ENCODE results near the gene ARL17B. TPM values are rescaled to one million over a fixed set of nuclear protein-coding genes. Genes with fewer than 3 reads are reported as not detected.
"Not testable (repeated sequence)": the region's sequence is repeated elsewhere in the genome, so short reads cannot be mapped to it uniquely, and the experiment has no call there.

ARL17B gene
- total RNA-seq, 1 donor from 2014 or later, result 2.9 TPM

DNA sequence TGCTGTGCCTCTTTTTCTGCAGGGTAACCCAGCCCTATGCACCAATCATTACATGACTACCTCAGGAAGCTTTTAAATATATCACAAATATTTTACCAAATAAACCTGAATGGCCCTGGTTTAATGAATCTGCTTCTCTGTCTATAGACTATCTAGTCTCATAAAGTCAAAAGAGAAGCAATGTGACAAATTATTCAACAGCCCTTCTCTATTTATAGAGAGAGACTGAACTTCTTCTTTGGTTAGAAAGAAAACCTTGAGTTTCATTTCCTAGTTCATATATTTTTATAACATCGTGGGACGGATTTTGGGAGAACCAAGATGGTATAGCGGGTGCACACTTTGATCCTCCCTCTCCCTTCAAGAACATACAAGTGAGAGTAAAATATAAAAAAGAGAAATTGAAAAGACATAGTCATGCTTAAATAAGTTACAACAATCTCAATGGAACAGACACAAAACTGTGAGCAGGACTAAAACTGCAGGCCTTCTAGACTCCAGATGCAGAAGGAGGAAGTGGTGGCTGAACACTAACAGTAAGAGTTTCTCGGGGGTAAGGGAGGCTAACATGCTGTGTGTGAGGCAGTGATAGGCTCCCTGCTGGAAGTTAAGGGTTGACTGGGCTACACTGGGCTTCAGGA is 70.5 kb downstream of the ARL17B start:
- not testable (repeated sequence) for DNase-seq (ENCODE audit: low read depth, low spot score)

DNA sequence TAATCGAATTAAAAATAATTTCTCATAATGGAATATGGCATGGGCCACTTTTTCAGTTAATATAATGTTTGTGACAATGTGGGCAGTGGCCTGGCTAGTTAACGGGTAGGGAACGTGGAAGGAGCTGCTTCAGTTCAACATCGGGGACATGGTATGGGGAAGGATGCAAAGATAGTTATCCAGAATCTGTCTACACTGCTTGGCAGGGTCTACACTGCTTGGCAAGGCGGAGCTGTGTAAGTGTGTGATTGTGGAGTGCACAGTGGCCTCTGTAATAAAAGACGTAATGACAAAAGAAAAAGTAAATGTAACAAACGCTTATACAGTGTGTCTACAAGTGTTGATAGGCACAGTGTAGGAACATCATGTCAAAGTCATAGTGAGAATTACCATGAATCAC is 74.0 kb downstream of the ARL17B start:
- not testable (repeated sequence) for DNase-seq (ENCODE audit: low read depth, low spot score)

DNA sequence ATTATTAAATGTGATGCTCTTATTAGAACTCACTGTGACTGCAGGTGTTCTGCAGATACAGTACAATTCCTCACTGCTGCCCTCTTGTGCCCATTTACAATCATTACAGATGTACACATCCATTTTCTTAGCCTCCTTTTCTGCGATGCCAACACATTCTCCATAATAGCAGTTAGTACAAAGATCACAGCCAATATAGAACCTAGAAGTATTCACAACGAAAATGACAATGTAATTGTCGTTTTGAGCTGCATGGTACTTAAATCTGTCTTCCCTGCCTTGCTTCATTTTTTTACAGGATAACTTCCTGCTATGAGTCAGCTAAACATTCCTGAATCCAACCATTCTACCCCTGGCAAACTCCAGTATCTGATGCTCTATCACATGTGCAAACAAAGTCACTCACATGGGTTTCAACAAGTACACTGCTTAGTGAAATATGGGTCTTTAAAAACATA is 74.8 kb downstream of the ARL17B start:
- peak; percentile 41 for DNase-seq (ENCODE audit: low read depth, low spot score)

DNA sequence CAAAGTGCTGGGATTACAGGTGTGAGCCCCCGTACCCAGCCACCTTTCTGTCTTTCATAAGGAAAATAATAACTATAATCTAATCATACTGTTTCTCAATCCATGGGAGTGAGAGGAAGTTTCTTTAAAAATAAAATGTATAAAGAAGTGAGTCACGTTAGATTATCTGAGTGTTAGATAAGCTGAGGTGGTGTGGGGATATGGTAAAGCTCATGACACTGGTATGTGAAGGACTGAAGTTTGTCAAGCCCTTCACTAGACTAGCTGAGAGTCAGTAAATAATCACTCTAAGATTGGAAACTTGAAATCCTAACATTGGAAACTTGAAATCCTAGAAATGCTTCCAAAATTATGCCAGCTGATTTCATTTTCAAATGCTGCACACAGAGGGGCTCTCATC is 76.1 kb downstream of the ARL17B start:
- not testable (repeated sequence) for DNase-seq (ENCODE audit: low read depth, low spot score)

DNA sequence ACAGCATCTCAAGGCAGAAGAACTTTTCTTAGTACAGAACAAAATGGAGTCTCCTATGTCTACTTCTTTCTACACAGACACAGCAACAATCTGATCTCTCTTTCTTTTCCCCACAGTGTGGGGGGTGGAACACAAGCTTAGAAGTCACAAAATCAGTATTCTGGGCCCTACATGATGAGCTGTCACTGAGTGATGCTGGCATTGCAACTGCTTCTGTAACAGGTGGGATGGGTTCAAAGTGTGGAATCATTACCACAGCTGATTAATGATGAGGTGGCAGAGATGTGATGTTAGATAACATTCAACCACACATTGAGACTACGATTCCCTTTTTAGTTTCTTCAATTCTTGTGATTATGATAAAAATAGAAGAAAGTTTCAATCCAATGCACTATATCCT is 77.1 kb downstream of the ARL17B start:
- DNase-seq (ENCODE audit: low read depth, low spot score), result not testable (repeated sequence)

DNA sequence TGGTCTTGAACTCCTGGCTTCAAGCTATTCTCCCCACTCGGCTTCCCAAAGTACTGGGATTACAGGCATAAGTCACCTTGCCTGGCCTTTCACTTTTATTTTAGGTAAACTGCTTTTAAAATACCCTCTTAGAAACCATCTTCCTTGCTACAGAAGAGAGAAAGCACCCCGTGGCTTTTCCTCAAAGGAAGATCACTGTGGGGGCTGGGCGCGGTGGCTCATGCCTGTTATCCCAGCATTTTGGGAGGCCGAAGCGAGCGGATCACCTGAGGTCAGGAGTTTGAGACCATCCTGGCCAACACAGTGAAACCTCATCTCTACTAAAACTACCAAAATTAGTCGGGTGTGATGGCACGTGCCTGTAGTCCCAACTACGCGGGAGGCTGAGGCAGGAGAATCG is 78.9 kb downstream of the ARL17B start:
- not testable (repeated sequence) for DNase-seq (ENCODE audit: low read depth, low spot score)

DNA sequence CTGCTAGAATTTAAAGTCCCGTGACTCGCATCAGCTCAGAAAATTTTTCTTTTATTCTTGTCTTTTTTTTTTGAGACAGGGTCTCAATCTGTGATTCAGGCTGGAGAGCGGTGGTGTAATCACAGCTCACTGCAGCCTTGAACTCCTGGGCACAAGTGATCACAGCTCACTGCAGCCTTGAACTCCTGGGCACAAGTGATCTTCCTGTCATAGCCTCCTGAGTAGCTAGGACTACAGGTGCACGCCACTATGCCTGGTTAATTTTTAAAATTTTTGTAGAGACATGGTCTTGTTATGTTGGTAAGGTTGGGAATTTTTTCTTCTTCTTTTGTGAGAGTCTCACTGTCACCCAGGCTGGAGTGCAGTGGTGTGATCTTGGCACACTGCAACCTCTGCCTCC is 80.2 kb downstream of the ARL17B start:
- DNase-seq (ENCODE audit: low read depth, low spot score), result not testable (repeated sequence)

DNA sequence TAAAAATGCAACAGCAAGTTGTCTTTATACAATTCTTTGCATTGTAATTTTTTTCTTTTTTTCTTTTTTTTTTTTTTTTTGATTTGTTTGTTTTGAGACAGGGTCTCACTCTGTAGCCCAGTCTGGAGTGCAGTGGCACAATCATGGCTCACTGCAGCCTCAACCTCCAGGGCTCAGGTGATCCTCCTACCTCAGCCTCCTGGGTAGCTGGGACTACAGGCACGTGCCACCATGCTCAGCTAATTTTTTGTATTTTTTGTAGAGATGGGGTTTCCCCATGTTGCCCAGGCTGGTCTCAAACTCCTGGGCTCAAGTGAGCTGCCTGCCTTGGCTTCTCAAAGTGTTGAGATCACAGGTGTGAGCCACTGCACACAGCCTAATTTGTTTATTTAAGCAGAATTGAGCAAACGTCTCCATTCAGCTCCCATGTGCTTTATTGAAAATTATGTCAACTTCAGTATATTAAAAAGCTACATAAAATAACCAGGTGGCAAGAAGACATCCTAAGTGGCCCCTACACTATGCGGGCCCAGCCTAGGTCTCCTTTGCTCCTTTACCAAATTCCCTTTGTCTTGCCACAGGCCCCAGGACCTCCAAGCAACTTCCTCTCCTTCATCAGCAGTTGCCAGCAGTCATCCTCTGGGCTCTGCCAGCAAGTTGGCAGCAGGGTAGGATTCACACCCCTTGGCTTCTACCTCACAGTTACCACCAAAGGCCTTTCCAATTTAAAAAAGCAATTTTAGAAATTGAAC is 84.7 kb downstream of the ARL17B start:
- DNase-seq (ENCODE audit: low read depth, low spot score), result not testable (repeated sequence)

DNA sequence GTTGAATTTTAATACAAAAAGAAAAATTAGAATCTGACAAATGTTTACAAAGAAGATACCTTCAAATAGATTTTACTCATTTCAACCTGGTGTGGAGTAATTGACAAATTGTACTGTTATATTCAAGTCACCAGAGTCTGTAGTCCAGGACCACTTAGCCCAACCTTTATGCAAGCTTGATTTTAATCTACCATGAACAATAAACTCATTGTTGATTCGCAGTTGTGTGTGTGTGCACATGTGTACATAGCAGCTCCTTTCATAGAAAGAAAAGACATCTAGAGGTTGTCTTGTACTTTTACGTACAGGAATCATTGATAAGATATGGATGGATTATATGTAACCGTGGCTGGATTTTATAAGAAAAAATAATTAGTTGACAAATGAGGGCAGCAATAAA is 87.3 kb downstream of the ARL17B start:
- no peak for DNase-seq (ENCODE audit: low read depth, low spot score)

DNA sequence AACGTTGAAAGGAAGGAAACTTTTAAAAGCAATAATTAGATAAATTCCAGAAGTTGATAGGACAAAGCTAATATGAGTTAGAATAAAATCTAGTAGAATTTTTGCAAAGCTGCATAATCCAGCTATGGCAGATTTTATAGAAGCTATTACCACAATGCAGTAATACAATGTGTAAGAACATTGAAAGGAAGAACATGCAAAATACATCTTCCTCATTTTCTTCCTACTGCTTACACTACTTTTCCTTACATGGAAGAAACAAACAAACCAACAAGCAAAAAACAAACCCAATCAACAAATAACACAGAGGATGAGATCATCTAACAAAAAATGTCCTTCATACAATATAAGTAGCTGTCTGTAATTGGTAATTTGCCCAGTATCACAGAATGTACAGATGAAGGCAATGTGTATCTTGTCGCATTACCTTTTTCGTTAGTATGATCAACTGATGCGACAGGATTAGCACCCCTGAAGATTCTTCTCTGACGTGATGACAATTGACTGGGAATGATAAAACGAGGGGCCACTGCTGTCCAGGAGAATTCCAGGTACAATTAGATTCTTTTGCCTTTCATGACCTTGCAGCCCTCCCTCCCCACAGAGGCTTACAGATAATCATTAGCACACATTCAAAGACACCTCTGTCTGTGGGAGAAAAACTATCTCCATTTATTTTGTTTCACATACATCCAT is 87.9 kb downstream of the ARL17B start:
- DNase-seq (ENCODE audit: low read depth, low spot score), result no peak

DNA sequence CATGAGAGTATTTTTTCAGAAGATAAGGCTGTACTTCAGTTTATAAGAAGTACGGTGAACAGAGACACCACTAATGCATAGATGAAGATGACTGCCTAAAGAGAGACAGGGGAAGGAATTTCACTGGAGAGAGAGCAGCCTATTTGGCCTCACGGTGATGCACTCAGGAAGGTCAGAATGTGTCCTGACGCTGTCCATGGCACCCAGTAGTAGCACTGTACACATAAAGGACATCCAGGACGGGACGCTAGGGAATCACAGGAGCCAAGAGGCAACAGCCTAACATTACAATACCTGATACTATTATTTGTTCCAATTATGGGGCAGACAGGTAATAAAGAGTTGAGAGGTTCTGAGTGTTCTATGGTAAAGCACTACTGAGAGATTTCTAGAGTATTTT is 91.5 kb downstream of the ARL17B start:
- no peak for DNase-seq (ENCODE audit: low read depth, low spot score)

DNA sequence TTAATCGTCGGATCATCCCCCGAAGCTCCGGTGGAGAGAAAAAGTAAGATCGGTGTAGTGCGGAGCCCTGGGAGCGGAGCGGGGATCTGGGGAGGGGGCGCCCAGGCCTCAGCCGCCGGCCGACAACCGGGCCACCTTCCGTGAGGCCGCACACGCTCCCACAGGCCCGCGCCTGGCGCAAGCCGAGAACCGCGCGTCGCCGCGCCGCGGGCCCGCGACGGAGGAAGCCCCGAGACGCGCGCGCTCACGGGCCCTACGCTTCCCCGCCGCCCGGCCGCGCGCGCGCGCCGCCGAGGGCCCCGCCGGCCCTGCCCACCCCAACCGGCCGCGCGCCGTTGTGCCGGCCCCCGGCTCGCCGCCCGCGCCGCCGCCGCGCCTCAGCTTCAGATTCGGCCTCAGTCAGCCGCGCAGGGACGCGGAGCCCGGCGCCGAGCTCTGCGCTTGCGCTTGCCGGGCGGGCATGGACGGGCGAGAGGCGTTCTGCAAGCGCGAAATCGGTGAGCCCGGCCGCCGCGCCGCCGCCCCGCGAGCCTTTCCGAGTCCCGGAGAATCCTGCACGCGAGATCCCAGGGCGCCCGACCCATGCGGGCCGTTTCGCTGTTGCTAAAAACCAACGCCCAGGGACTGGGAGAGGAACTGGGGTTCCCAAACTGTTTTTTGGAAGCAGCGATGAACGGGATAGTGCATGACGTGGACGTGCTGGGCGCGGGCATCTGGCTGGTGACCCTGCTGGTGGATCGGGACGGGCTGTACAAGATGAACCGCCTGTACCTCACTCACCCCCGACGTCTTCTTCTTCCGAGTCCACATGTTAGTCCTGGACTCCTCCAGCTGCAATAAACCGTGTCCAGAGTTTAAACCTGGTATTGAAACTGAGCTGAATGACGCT is 94.7 kb downstream of the ARL17B start:
- DNase-seq (ENCODE audit: low read depth, low spot score), result peak; percentile 77

DNA sequence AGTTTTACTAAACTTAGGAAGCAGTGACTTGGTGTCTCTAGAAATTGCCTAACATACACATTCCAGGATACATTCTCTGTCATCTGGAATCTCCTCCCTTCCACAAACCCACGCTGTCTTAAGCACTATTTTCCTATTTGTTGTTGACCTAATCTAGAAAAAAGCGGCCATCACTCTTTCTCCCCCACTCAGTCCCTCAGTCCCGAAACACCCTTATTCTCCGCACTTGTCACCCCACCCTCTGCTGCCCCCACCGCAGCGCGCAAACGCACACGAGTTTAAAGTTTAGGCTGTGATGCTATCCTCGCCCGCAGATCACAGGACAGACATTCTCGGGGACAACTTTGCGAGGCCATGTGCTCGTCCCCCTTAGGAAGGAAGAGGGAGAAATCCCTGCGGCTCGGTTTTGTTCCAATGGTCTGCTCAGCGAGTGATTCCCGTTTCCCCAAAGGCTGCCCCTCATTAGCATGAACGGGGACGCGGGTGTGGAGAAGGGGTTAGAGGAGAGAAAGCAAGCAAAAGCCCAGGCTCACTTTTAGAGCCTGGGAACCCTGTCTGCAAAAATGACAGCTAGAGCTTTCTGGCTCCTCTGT is 95.4 kb downstream of the ARL17B start:
- DNase-seq (ENCODE audit: low read depth, low spot score), result not testable (repeated sequence)

DNA sequence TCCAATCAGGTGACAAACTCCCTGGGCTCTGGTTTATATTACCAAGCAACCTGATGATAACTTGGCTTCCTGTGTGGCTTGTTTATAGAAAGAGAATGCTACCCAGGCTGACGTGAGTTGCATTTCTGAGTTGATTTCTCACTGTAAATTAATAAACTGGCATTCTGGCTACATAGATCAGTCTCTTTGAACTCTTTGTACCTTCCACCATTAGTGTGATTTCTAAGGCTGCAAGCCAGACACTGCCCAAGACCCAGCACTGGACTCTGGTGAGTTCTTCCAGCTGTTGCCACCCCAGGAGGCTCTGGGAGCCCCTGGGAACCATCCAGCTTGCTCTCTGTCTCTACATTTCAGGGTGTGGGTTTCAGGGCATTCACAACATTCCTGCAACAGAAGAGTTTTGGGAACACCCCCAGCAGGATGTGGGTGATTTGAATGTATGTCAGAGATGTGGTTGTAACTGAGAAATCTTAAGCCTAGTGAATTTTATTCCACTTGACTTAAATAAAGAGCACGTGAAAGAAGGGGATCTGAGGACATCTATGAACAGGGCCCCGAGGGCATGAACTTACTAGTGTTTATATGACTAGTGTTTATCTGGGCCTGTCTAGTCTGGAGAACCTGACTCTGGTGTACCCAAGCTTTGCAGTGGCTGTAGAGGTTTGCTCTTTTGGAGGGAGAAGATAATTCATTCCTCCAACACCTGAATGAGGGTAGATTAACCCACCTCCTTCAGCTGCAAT is 96.9 kb downstream of the ARL17B start:
- no peak for DNase-seq (ENCODE audit: low read depth, low spot score)

DNA sequence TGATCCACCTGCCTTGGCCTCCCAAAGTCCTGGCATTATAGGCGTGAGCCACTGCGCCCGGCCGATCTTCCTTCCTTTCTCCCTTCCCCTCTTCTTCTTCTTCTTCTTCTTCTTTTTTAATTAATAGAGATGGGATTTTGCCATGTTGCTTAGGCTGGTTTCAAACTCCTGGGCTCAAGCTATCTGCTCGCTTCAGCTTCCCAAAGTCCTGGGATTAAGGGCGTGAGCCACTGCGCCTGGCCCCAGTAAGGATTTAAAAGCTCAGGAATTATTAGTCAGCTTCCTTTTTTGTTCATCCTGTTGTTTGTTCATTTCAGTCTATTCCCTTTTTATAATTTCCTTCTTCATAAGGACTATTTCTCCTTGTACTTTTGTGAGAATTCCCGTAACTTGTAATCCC is 99.3 kb downstream of the ARL17B start:
- no peak for DNase-seq (ENCODE audit: low read depth, low spot score)

DNA sequence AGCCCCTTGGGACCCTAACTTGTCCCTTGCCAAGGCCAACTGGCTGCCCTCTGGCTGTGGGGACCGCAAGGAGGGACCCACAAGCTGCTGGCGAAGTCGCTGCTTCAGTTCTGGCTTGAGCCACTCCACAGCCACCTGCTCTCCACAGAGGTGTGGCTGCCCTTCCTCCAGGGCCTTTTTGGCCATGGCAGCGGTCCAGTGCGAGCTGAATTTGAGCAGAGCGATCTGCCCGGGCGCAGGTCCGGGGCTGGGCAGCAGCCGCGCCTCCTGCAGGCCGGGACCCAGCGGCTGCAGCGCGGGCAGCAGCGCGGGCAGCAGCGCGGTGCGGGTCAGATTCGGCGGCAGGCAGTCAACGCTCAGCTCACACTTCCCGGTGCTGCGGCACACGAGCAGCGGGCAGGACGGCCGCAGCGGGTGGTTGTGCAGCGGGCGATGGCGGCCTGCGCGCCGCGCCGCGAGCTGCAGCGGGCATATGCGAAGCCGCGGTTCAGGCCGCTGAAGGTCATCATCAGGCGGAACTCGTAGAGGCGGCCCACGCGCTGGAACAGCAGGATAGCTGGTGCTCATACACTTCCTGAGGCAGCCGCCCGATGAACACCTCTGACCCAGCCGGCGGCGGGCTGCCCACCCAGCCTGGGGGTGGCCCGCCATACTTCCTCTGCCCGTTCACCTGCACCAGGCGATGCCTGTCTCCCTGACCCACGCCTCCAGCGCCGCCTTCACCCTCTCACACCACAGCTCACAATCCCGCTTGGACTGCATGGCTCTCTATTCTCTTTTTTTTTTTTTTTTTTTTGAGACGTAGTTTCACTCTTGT is 101.5 kb downstream of the ARL17B start:
- DNase-seq (ENCODE audit: low read depth, low spot score), result not testable (repeated sequence)

DNA sequence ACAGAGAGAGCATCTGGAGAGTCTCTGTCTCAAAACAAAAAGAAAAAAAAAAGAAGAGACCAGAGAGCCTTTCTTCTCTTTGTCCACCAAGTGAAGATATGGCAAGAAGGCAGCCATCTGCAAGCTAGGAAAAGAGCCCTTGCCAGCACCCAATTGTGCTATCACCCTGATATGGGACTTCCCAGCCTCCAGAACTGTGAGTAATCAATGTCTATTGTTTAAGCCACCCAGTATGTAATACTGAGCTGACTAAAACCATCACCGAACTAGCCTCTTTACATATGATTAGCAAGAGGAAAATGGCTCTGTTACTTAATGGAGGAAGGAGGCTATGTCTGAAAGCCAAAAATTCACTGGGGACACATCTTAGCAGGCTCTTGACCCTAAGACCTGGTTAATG is 105.2 kb downstream of the ARL17B start:
- not testable (repeated sequence) for DNase-seq (ENCODE audit: low read depth, low spot score)

DNA sequence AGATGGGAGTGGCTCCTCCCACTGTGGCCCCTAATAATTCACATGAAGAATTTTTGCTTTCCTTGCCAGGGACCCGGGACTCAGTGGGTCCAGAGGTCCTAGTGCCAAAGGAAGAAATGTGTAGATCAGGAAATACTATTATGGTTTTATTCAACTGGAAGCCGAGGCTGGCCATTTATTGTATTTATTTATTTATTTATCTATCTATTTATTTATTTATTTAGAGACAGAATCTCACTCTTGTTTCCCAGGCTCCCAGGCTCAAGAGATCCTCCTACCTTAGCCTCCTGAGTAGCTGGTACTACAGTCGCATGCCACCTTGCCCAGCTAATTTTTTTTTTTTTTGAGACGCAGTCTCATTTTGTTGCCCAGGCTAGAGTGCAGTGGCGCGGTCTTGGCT is 107.4 kb downstream of the ARL17B start:
- DNase-seq (ENCODE audit: low read depth, low spot score), result not testable (repeated sequence)

DNA sequence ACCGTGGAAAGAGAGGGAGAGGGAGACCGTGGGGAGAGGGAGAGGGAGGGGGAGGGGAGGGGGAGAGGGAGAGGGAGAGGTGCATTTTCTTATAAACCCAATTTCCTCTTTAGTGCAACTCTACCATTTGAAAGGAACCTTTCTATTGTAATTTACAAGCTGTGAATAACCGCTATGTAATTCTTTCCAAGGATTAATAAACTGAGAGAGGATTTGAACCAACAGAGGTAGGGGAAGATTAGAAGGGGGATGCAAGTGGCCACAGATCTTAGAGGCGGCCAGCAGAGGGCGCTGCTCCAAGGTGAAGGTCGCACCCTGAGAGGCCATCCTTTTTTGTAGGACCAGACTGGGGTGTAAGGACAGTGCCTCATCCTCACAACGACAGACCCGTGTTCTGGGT is 107.8 kb downstream of the ARL17B start:
- DNase-seq (ENCODE audit: low read depth, low spot score), result not testable (repeated sequence)

All from pulmonary artery endothelial cell (primary cell).